Fibroblast of mammary gland (primary cell): ENCODE measurements around the gene SLC44A1.

Experiments
- DNase-seq: peaks from one replicate; pipeline ENCODE4 v3.0.0-alpha.2; 2010; ENCODE audit warnings: low read depth
- H3K4me3 ChIP-seq: 2 replicates; pipeline ENCODE4 v1.5.1; 2011; ENCODE audit warnings: low read depth, mild to moderate bottlenecking, low read length, moderate library complexity; ENCODE audit not compliant: control insufficient read depth
- CTCF ChIP-seq: conservative IDR thresholded peaks from 2 replicates; pipeline ENCODE4 v1.5.1; 2011; ENCODE audit warnings: low read depth, low read length, inconsistent platforms; ENCODE audit not compliant: control insufficient read depth, insufficient read depth

SLC44A1 gene

GRCh38 chr9:105392531-105392930, 148.1 kb downstream of the SLC44A1 start:
- DNase-seq: no peak
- TF ChIP-seq CTCF: no peak

GRCh38 chr9:105393576-105394344, 149.3 kb downstream of the SLC44A1 start:
- no peak for TF ChIP-seq CTCF
- DNase-seq: no peak
- H3K4me3 ChIP-seq: no peak overlapping the region

More at GRCh38 chr9:105392531-105392930, 148.1 kb downstream of the SLC44A1 start:
- H3K4me3 ChIP-seq: no peak overlapping the region

GRCh38 chr9:105396441-105396840, 152.0 kb downstream of the SLC44A1 start:
- DNase-seq: no peak
- TF ChIP-seq CTCF: no peak
- no peak overlapping the region for H3K4me3 ChIP-seq

- TF ChIP-seq CTCF: no peak
- DNase-seq: no peak
- H3K4me3 ChIP-seq: no peak overlapping the region
These were observed 152.4 kb downstream of the SLC44A1 start for GRCh38 chr9:105396901-105397300.

GRCh38 chr9:105399117-105399516, 154.7 kb downstream of the SLC44A1 start:
- no peak overlapping the region for H3K4me3 ChIP-seq
- no peak for TF ChIP-seq CTCF
- DNase-seq: no peak

- peak; percentile 45 for DNase-seq
- H3K4me3 ChIP-seq: no peak overlapping the region
- no peak for TF ChIP-seq CTCF
These were observed 157.2 kb downstream of the SLC44A1 start for GRCh38 chr9:105401651-105402050.
